NB4 (cell line): ENCODE results near the gene INAVA.

ENCODE experiments used
- POLR2A ChIP-seq: IDR thresholded peaks from 2 replicates; pipeline ENCODE4 v1.6.1; 2011; ENCODE audit warnings: mild to moderate bottlenecking; ENCODE audit not compliant: insufficient read length; ENCODE audit errors: extremely low read depth
- TF ChIP-seq, protein P1 (sequence below): IDR thresholded peaks from one replicate; pipeline ENCODE4 v1.5.1; 2012; ENCODE audit warnings: low read depth, low read length

DNA sequence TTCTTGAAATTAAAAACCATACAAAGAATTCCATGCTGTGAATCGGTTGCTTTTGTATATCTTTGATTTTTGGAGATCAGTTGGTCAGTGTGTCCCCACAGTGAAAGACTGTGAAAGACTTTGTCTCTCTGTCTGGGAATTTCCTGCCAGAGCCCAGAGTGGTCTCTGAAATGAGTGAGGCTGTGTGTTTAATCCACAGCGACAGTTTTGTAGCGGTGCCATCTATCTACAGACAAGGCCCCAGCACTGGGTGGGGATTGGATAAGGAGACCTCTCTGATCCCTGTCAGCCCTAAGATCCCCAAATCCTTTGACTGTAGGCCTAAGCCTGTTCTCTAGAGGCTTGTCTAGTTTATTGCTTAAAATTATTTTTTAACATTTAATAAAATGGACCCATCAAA lies 11.6 kb upstream of the INAVA start:
- TF ChIP-seq, protein P1, sequence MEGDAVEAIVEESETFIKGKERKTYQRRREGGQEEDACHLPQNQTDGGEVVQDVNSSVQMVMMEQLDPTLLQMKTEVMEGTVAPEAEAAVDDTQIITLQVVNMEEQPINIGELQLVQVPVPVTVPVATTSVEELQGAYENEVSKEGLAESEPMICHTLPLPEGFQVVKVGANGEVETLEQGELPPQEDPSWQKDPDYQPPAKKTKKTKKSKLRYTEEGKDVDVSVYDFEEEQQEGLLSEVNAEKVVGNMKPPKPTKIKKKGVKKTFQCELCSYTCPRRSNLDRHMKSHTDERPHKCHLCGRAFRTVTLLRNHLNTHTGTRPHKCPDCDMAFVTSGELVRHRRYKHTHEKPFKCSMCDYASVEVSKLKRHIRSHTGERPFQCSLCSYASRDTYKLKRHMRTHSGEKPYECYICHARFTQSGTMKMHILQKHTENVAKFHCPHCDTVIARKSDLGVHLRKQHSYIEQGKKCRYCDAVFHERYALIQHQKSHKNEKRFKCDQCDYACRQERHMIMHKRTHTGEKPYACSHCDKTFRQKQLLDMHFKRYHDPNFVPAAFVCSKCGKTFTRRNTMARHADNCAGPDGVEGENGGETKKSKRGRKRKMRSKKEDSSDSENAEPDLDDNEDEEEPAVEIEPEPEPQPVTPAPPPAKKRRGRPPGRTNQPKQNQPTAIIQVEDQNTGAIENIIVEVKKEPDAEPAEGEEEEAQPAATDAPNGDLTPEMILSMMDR, result no peak
- no peak for TF ChIP-seq POLR2A
